HepG2 (cell line): ENCODE measurements around the gene KRTAP5-4. TPM values are rescaled to one million over a fixed set of nuclear protein-coding genes. Genes with fewer than 3 reads are reported as not detected.
"Not testable (repeated sequence)": the region's sequence is repeated elsewhere in the genome, so short reads cannot be mapped to it uniquely, and the experiment has no call there.

Source experiments
- ATAC-seq: fragments of 200-7000 bp; cut with Tn5 transposase; 3 replicates; pipeline ENCODE4 v1.9.1; 2020; ENCODE audit warnings: mild to moderate bottlenecking, moderate library complexity
- BruUV-seq: library from RNA; stranded (reverse); fragments of 400-500 nt; replicated peaks from 2 replicates; lab custom pipeline; 2021; lab: Mats Ljungman, UMichigan
- CTCF ChIA-PET: fragments of 300-600 bp; formaldehyde crosslinking; extraction: SDS; loops from one replicate; lab custom pipeline; 2021; ENCODE audit warnings: low total read pairs, inconsistent platforms, low intra/inter-chr PET ratio; lab: Yijun Ruan, JAX
- POLR2A ChIA-PET: fragments of 350-600 bp; sonication (Branson Sonifier 250); formaldehyde crosslinking; loops from one replicate; lab custom pipeline; 2020; ENCODE audit warnings: antibody characterized with exemption, inconsistent platforms; lab: Yijun Ruan, JAX
- DNase-seq: peaks from one replicate; pipeline ENCODE4 v3.0.0-alpha.2; 2015; ENCODE audit warnings: low spot score
- FAIRE-seq: peaks from 3 replicates; lab custom pipeline; 2011; peaks lifted over from hg19 to GRCh38; lab: Jason Lieb, UNC
- H2AFZ ChIP-seq: one replicate; pipeline ENCODE4 v1.6.1; 2011; ENCODE audit warnings: low read length, inconsistent platforms
- H3K27ac ChIP-seq: fragments of 300-600 bp; 3 replicates; pipeline ENCODE4 v1.8.0; 2011; ENCODE audit warnings: mixed run types, mild to moderate bottlenecking, mixed read lengths, low read length, inconsistent platforms; ENCODE audit not compliant: insufficient read depth; ENCODE audit errors: extremely low read length
- H3K27me3 ChIP-seq, 2 experiments: fragments of 200-600 bp in 1 of 2; 2 replicates in 1 of 2; 3 replicates in 1 of 2; pipeline versions ENCODE4 v1.6.0 to v1.8.0; 2011; ENCODE audit warnings: low read length in 2 of 2, mild to moderate bottlenecking in 2 of 2, moderate library complexity in 2 of 2, inconsistent platforms in 1 of 2; ENCODE audit not compliant: insufficient read depth in 2 of 2, control insufficient read depth in 1 of 2
- H3K36me3 ChIP-seq, 2 experiments: fragments of 200-600 bp in 1 of 2; replicated peaks in 1 of 2; 2 replicates in 1 of 2; 3 replicates in 1 of 2; pipeline versions ENCODE4 v1.5.1 to v1.8.0; 2011; ENCODE audit warnings: low read length in 2 of 2, inconsistent platforms in 1 of 2; ENCODE audit not compliant: insufficient read depth in 2 of 2, control insufficient read depth in 1 of 2
- H3K4me1 ChIP-seq: 2 replicates; pipeline ENCODE4 v1.5.1; 2012; ENCODE audit warnings: low read length, inconsistent platforms; ENCODE audit not compliant: insufficient read depth
- H3K4me2 ChIP-seq: 2 replicates; pipeline ENCODE4 v1.6.0; 2011; ENCODE audit warnings: low read depth, low read length, inconsistent platforms
- H3K4me3 ChIP-seq, 3 experiments: fragments of 200-600 bp in 1 of 3; sonication (generic), shearing (Covaris generic) in 1 of 3; replicated peaks in 1 of 3; 2 replicates each; pipeline ENCODE4 v1.5.1; 2011 to 2016; ENCODE audit warnings: low read length in 3 of 3, inconsistent platforms in 2 of 3, low read depth in 2 of 3, mild to moderate bottlenecking in 2 of 3, control low read depth in 1 of 3, mixed read lengths in 1 of 3; ENCODE audit not compliant: insufficient read depth in 1 of 3
- H3K79me2 ChIP-seq: one replicate; pipeline ENCODE4 v1.6.1; 2011; ENCODE audit warnings: low read length, inconsistent platforms; ENCODE audit not compliant: insufficient read depth
- H3K9ac ChIP-seq: 2 replicates; pipeline ENCODE4 v1.6.0; 2011; ENCODE audit warnings: mild to moderate bottlenecking, low read depth, low read length, inconsistent platforms; ENCODE audit not compliant: insufficient read depth
- H3K9me3 ChIP-seq: 2 replicates; pipeline ENCODE4 v1.5.1; 2012; ENCODE audit warnings: mild to moderate bottlenecking, low read length
- H4K20me1 ChIP-seq: 2 replicates; pipeline ENCODE4 v1.6.0; 2011; ENCODE audit warnings: inconsistent platforms, mild to moderate bottlenecking, low read length, moderate library complexity; ENCODE audit not compliant: insufficient read depth
- ATF4 ChIP-seq, 2 experiments: fragments of 450-650 bp in 1 of 2; sonication (generic) in 1 of 2; formaldehyde crosslinking; IDR thresholded peaks; 2 replicates each; pipeline versions ENCODE4 v1.5.0 to v1.8.0; 2020 to 2022; ENCODE audit warnings: mild to moderate bottlenecking in 1 of 2, missing genetic modification reagents in 1 of 2
- EZH2 ChIP-seq: conservative IDR thresholded peaks from 2 replicates; pipeline ENCODE4 v1.6.1; 2012; ENCODE audit warnings: mild to moderate bottlenecking, low read depth, low read length, moderate library complexity
- MNT ChIP-seq: fragments of 450-650 bp; IDR thresholded peaks from 2 replicates; pipeline ENCODE4 v1.6.1; 2016
- SIX4 ChIP-seq: sonication (generic); formaldehyde crosslinking; IDR thresholded peaks from 2 replicates; pipeline ENCODE4 v1.4.0; 2020; ENCODE audit warnings: missing genetic modification reagents
- TOPORS ChIP-seq: sonication (generic); formaldehyde crosslinking; IDR thresholded peaks from 2 replicates; pipeline ENCODE4 v1.8.0; 2023; ENCODE audit warnings: mild to moderate bottlenecking, missing genetic modification reagents
- ZBTB44 ChIP-seq: sonication (generic); formaldehyde crosslinking; IDR thresholded peaks from 2 replicates; pipeline ENCODE4 v1.4.0; 2020; ENCODE audit warnings: missing genetic modification reagents
- ZNF512B ChIP-seq: sonication (generic); formaldehyde crosslinking; IDR thresholded peaks from 2 replicates; pipeline ENCODE4 v1.5.1; 2020; ENCODE audit warnings: missing genetic modification reagents, mild to moderate bottlenecking, borderline replicate concordance
- ZNF747 ChIP-seq: sonication (generic); formaldehyde crosslinking; IDR thresholded peaks from 2 replicates; pipeline ENCODE4 v1.8.1; 2023; ENCODE audit warnings: missing genetic modification reagents, mild to moderate bottlenecking, borderline replicate concordance
- ZSCAN5A ChIP-seq: sonication (generic); formaldehyde crosslinking; IDR thresholded peaks from 2 replicates; pipeline ENCODE4 v1.8.0; 2022; ENCODE audit warnings: mild to moderate bottlenecking, missing genetic modification reagents, borderline replicate concordance
- WGBS: methylation state at CpG from one replicate; pipeline ENCODE4 v1.1.6; 2017; ENCODE audit warnings: low lambda C conversion rate; 5-methylcytosine and 5-hydroxymethylcytosine counted together
- in situ Hi-C: cut with HindIII; loops from 2 replicates; pipeline ENCODE4 v1.10.0; 2017; ENCODE audit warnings: low pct_unique_long_range_greater_than_20kb; ENCODE audit not compliant: extremely low pct_ligation_motif_present
- intact Hi-C: fragments of 100-400 bp; cut with micrococcal nuclease; formaldehyde crosslinking; loops from one replicate; pipeline ENCODE4 v1.10.0; 2022; ENCODE audit not compliant: unreplicated experiment
- polyA plus RNA-seq, 8 experiments: library from polyadenylated mRNA; depleted of rRNA in 3 of 8; stranded (reverse) in 7 of 8; unstranded in 1 of 8; fragments of >200 nt; fragmentation: Illumina TruSeq in 4 of 8; extraction: Trizol in 4 of 8; gene quantifications; 2 replicates each; pipeline versions ENCODE4 v1.2.1 to v1.2.3, GENCODE V29; 2011 to 2016; ENCODE audit warnings: low read depth in 4 of 8, missing spikeins in 1 of 8, mixed read lengths in 1 of 8; ENCODE audit not compliant: insufficient read depth in 1 of 8
- total RNA-seq, 5 experiments: library from RNA; depleted of rRNA; stranded (reverse); fragments of >200 nt; fragmentation: Illumina TruSeq; extraction: Trizol; gene quantifications; 2 replicates each; pipeline ENCODE4 v1.2.3, GENCODE V29; 2016; ENCODE audit warnings: low read depth in 1 of 5

Gene KRTAP5-4
- total and polyA plus RNA-seq, 2 of the 13 experiments (the other 11 are each of a cell fraction or from before 2014, with no cell fraction given): not detected

GRCh38 chr11:1601663-1602062, 20.3 kb downstream of the KRTAP5-4 start:
- WGBS: 32% methylated on average over 3 of the region's 3 CpGs
- H2AFZ ChIP-seq, H3K79me2 ChIP-seq, H3K9me3 ChIP-seq, DNase-seq, H3K4me3 ChIP-seq, in situ Hi-C loops, H3K27ac ChIP-seq, FAIRE-seq, intact Hi-C loops, H4K20me1 ChIP-seq, H3K9ac ChIP-seq, ATAC-seq, H3K4me1 ChIP-seq, POLR2A ChIA-PET, BruUV-seq, H3K4me2 ChIP-seq, CTCF ChIA-PET, H3K36me3 ChIP-seq: not testable (repeated sequence)
- H3K27me3 ChIP-seq: peaks cover under 1 to 30% of the 10 kb centered on the region in 2 experiments; a peak in 4 of 5 replicates

GRCh38 chr11:1600626-1601025, 21.3 kb downstream of the KRTAP5-4 start:
- no peak for TF ChIP-seq ZNF747 (CRISPR knock-in tag)
- TF ChIP-seq TOPORS (CRISPR knock-in tag): no peak
- TF ChIP-seq ZBTB44 (CRISPR knock-in tag): no peak
- no peak for TF ChIP-seq EZH2
- no peak for TF ChIP-seq MNT
- no peak for TF ChIP-seq ZSCAN5A
- TF ChIP-seq SIX4 (CRISPR knock-in tag): no peak
- TF ChIP-seq ZNF512B: no peak
- TF ChIP-seq ATF4 (CRISPR knock-in tag; IDR thresholded peaks at IDR 0.05): no peak
- Histone ChIP-seq H3K27ac (no peak overlapping the region), H2AFZ (no peak overlapping the region), H3K36me3 (no peaks in the 10 kb centered on the region), H3K27me3 (peaks cover 0 to 30% of the 10 kb centered on the region in 2 experiments; a peak in 4 of 5 replicates), H3K9me3 (no peaks in the 10 kb centered on the region), H3K4me3 (no peak overlapping the region), H3K79me2 (no peaks in the 10 kb centered on the region), H3K4me2 (no peak overlapping the region), H3K4me1 (peaks cover 9% of the 10 kb centered on the region), H4K20me1 (no peaks in the 10 kb centered on the region), H3K9ac (no peak overlapping the region)
- BruUV-seq: no TSS peak
- ChIA-PET CTCF (no interaction called here), POLR2A (no interaction called here)
- in situ Hi-C loops (no loop called here), intact Hi-C loops (no loop called here)
- DNase-seq (no peak), FAIRE-seq (no peak), ATAC-seq (no peak)
- WGBS: 35% methylated on average over 5 of the region's 5 CpGs
